GM12892 (cell line): ENCODE measurements around the gene TRIO.

ENCODE experiments used
- POLR2A ChIP-seq: IDR thresholded peaks from 2 replicates; pipeline ENCODE4 v1.6.1; 2011; ENCODE audit warnings: low read depth, low read length, control low read depth
- POLR2AphosphoS5 ChIP-seq: IDR thresholded peaks from 2 replicates; pipeline ENCODE4 v1.6.1; 2011; ENCODE audit warnings: low read depth, low read length, control low read depth

DNA sequence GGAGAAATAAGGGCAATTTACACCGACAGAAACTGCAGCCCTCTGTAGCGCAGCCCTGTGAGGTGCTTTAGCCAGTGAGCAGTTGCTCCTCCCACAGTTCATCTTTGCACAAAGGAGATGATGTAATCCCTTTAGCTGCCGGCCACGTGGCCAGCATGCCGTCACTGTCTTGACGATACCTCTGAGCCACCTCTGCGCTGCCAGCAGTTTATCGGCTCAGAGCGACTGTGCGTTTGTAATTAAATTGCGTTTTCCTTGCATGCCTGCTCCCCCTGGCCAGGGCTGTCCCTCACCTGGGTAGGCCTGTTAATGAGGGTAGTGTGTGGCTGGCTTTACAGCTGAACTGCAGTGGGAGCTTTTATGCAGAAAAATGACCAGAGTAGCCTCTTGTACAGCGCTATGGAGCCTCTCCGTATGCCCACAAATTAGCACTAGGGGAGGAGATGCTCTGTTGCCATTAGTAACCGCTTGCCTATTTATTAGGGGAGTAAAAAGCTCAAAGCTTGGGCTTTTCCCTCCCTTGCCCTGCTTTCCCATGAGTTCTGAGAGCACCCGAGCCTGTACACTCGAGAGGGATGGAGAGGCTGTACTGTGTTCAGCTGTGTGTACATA, 107.0 kb downstream of the TRIO start:
- TF ChIP-seq POLR2AphosphoS5 (0 out of 2 replicates have a peak, but pooled peaks have one; percentile 38), POLR2A (peak; percentile 45; the same call in 1 of the 2 replicates)
